ENCODE results near the gene ZNF273.
A peak's percentile ranks its signal among the peaks of the same experiment; 100 is the strongest.
"Not testable (repeated sequence)": the region's sequence is repeated elsewhere in the genome, so short reads cannot be mapped to it uniquely, and the experiment has no call there.

ZNF273 gene

GRCh38 chr7:64890761-64891362 lies 12.2 kb upstream of the ZNF273 start:
- no peak for DNase-seq

GRCh38 chr7:64891363-64892081 lies 11.6 kb upstream of the ZNF273 start:
- DNase-seq: not testable (repeated sequence)

DNA sequence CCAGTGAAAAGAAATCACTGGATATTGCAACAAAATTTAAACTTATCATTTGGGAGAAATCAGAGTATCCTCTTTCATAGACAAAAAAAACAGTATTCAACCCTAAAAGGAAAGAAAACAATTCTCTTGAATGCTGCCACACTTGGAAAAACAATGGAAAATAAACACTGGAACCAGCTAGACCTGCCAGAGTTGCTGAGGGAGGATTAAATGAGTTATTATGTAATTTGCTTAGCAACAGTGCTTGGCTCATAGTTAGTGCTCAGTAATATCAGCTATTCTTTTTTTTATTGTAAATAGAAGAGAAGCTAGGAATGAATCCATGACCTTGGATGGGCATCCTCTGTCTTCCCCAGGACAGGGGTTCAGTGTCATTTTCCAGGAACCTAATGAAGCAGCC lies 11.0 kb upstream of the ZNF273 start:
- DNase-seq: no peak

- no peak for DNase-seq
Observed at GRCh38 chr7:64892666-64893309, 10.3 kb upstream of the ZNF273 start.

GRCh38 chr7:64893401-64893800 lies 9.7 kb upstream of the ZNF273 start:
- DNase-seq: no peak

DNA sequence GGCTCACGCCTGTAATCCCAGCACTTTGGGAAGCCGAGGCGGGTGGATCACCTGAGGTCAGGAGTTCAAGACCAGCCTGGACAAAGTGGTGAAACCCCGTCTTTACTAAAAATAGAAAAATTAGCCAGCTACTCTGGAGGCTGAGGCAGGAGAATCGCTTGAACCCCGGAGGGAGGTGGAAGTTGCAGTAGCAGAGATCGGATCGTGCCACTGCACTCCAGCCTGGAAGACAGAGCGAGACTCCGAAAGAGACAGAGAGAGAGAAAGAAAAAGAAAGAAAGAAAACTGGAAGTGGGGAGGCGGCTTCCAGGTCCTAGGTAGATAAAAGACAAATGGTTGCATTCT lies 640 bp upstream of the ZNF273 start:
- DNase-seq: not testable (repeated sequence)

- no peak for DNase-seq
Observed at GRCh38 chr7:64904008-64904407, 935 bp downstream of the ZNF273 start.

DNA sequence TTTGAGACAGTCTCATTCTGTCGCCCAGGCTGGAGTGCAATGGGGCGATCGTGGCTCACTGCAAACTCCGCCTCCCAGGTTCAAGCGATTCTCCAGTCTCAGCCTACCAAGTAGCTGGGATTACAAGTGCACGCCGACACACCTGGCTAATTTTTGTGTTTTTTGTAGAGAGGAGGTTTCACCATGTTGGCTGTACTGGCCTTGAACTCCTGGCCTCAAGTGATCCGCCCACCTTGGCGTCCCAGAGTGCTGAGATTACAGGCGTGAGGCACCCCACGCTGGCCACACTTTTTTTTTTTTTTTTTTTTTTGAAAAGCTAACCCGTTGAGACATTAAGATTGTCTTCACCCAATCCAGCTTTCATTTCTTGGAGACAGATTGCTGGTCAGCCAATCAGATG lies 2.1 kb downstream of the ZNF273 start:
- DNase-seq: no peak

GRCh38 chr7:64905547-64905946 lies 2.5 kb downstream of the ZNF273 start:
- DNase-seq: no peak

DNA sequence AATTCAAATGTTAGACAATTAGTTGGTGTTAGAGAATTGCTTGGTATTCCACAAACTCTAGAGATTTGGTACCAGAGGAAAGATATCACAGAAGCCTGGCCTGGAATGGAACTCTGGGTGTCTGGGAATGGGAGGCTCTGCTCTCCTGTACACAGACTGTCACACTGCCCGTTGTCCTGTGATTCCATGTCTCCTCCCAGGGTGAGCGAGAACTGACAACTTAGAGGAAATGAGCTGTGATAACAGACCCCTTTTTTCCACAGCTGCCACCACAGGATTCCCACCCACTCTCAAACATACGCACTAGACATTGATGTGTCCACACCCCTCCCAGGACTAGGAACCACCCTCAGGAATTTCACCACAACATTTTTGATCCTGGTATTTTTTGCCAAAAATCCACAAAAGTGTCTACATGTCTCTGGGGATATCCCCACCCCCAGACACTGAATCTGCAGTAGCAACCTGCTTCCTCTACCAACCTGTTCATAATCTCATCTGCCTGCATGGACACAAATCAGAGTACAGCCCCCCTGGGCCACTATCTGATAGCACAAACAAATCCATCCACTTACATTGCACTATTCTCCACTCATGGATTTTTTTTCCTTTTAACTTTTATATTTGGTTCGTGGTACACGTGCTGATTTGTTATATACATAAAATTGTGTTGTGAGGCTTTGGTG lies 4.7 kb downstream of the ZNF273 start:
- no peak for DNase-seq

GRCh38 chr7:64908358-64908757 lies 5.3 kb downstream of the ZNF273 start:
- no peak for DNase-seq

DNA sequence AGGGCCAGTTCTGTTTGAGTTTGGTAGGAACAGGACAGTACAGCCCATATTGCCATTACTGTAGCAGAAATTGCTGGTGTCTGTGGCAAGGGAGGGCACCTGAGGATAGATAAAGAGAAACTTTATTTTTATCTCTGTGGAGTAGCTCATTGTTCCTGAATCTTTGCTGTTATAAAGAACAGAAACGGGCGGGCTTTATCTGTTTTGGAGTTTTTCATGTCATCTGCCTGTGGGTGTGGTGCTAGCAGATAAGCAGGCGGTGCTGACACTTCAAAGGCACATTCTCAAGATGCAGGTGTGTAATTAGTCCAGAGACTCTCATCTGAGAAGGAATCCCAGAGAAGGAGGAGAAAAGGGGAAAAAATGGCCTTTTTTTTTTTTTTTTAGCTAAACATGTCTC lies 11.5 kb downstream of the ZNF273 start:
- DNase-seq: no peak

DNA sequence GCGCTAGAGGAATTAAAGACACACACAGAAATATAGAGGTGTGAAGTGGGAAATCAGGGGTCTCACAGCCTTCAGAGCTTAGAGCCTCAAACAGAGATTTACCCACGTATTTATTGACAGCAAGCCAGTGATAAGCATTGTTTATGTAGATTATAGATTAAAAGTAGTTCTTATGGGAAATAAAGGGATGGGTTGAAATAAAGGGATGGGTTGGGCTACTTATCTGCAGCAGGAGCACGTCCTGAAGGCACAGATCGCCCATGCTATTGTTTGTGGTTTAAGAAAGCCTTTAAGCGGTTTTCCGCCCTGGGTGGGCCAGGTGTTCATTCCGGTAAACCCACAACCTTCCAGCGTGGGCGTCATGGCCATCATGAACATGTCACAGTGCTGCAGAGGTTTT lies 12.2 kb downstream of the ZNF273 start:
- DNase-seq: not testable (repeated sequence)

DNA sequence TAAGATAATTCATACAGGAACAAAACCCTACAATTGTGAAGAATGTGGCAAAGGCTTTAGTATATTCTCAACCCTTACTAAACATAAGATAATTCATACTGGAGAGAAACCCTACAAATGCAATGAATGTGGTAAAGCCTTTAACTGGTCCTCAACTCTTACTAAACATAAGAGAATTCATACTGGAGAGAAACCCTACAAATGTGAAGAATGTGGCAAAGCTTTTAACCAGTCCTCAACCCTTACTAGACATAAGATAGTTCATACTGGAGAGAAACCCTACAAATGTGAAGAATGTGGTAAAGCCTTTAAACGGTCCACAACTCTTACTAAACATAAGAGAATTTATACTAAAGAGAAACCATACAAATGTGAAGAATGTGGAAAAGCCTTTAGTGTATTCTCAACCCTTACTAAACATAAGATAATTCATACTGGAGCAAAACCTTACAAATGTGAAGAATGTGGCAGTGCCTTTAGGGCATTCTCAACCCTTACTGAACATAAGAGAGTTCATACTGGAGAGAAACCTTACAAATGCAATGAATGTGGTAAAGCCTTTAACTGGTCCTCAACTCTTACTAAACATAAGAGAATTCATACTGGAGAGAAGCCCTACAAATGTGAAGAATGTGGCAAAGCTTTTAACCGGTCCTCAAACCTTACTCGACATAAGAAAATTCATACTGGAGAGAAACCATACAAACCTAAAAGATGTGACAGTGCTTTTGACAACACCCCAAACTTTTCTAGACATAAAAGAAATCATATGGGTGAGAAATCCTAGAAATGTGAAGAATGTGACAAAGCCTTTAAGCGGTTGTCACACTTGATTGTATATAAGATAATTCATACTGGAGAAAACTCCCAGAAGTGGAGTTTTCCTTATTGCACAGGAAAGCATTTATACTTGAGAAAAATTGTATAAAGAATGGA lies 25.4 kb downstream of the ZNF273 start:
- DNase-seq: not testable (repeated sequence)

- DNase-seq: no peak
Observed at GRCh38 chr7:64934478-64934877, 31.4 kb downstream of the ZNF273 start.

DNA sequence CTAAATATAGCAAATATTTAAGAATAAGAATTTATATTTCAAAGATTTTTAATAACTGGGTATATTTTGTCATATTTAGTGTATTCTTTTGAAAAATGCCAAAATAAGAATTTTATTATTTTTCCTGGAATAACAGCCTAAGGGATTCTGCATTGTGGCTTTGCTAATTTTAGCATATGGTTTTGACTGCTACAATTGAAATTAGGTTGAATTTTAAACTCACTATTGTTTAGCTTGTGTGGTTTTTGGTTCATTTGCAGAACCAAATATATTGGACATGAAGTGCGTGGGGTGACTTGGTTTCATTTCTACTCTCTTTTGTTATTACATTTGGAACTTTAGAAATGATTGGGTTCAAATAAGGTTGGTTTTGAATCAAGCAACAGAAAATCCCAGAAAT lies 35.5 kb downstream of the ZNF273 start:
- no peak for DNase-seq

GRCh38 chr7:64940021-64940420 lies 36.9 kb downstream of the ZNF273 start:
- DNase-seq: not testable (repeated sequence)

DNA sequence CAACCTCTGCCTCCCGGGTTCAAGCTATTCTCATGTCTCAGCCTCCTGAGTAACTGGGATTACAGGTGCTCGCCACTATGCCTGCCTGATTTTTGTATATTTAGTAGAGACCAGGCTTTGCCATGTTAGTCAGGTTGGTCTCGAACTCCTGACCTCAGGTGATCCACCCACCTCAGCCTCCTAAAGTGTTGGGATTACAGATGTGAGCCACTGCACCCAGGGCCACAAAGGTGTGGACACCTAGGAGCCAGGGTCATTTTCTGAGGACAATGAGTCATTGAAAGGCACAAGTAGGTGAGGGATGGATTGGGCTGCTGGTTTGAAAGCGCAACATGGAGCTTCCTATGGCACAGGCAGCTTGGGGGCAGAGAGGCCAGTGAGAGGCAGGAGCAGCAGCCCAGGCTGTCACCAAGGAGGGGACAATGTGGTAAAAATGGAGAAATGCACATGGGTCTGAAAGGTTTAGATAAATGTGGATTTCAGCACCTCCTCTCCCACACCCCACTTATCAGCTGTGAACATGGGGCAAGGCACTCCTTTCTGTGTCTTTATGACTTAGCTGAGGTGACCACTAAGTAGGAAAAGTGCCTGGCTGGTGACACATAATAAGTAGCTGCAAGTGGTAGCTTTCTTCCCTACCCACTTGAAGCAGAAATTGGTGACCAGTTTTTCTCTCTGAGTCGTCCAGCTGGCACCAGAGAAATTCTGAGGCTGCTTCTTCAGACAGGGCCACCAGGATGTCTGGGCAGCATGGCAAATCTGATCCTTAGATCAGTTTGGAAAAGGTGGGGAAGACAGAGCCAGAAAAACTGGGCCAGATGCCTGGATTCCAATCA lies 41.8 kb downstream of the ZNF273 start:
- not testable (repeated sequence) for DNase-seq

DNA sequence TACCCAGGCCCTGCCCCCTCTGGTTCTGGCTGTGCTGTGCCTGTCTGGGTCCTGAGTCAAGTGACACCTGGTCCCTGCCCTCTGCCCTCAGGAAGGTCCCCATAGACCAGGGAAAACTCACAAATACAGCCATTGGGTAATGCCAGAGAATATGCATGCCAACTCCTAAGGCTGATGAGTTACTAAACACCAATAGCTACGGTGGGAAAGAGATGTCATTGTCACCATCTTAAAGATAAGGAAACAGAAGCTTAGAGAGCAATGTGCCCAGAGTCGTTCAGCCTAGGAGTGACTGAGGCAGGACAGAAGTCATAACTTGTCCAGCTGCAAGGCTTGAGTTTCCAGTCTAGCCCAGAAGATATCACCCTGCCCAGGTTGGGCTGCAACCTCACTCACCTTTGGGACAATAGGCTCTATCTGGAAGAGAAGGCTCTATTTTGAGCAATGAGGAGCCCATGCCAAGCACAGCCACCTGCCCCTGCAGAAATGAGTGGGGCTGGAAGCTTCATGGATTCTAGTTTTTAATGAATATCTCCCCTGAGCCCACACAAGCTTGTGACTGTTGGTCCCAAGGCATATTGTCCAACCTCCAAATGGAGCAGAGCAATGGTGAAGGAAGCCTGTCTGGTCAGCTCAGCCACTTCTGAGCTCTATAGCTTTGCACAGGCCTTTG lies 42.6 kb downstream of the ZNF273 start:
- no peak for DNase-seq

GRCh38 chr7:64946772-64947171 lies 43.7 kb downstream of the ZNF273 start:
- peak in 1 of 6 experiments; percentile 3 for DNase-seq

Measured in stimulated activated naive CD4-positive, alpha-beta T cell (primary cell).